NCI-H1930 (cell line): ENCODE data around the gene GALNT18.

Experiments used
- DNase-seq, 2 experiments: peaks; one replicate each; lab custom pipeline; 2025; lab: John Stamatoyannopoulos, UW

The GALNT18 gene

GRCh38 chr11:11621573-11622339, at the start of gene GALNT18:
Gene GALNT18 (minus strand): TSS chr11:11622005.
- peak; percentile 89 to 93 for DNase-seq

- no peak for DNase-seq
Measured at GRCh38 chr11:11670574-11670973, 48.8 kb upstream of the GALNT18 start.

GRCh38 chr11:11669233-11669846, 47.5 kb upstream of the GALNT18 start:
- no peak for DNase-seq

- DNase-seq, result no peak
Measured at GRCh38 chr11:11668781-11669180, 47.0 kb upstream of the GALNT18 start.

GRCh38 chr11:11668274-11668673, 46.5 kb upstream of the GALNT18 start:
- no peak for DNase-seq

DNA sequence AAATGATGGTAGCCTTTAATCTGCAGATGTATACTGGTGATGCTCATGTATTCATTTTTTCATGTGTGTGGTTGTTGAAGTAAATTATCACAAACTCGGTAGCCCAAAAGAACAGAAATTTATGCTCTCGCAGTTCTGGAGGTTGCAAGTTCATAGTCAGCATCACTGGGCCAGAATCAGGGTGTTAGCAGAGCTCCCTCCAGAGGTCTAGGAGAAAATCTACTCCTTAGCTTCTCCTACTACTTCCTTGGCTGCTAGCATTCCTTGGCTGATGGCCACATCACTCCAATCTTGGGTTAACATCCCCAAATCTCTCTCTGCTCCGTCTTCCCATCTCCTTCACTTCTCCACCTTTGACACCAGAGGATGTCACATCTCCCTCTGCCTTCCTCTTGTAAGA, 45.3 kb upstream of the GALNT18 start:
- DNase-seq, result no peak

DNA sequence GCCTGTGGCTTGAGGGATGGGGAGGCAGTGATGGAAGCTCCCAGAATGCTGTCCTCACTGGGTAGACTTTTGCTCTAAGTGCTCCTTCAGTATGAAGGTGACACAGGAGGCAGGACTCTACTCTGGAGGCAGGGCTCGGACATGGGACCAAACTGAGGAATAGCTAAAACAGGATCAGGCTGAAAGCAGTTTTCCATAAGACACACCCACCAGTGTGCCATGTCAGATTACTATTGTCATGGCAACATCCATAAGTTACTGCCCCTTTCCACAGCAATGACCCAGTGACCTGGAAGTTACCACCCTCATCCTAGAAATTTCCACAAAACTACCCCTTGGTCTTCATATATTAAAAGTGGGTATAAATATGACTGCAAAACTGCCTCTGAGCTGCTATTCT, 43.6 kb upstream of the GALNT18 start:
- DNase-seq, result no peak

DNA sequence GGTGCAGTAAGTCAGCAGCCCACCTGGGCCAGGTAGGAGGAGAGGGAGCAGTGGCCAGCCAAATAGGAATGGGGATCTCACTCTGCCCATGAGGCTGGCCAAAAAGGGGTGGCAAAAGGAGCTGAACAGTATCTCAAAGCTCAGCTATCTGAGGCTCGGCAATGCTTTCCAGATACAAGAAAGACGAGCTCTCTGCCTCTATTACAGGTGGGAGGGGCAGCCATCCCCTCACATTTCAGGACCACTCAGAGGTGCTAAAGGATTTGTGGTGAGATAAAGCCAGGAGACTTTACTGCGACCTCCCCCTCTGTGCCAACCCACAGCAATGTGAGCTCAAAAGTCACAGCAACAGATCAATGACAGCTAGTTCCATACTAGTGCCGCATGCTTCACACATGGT, 42.1 kb upstream of the GALNT18 start:
- no peak for DNase-seq

DNA sequence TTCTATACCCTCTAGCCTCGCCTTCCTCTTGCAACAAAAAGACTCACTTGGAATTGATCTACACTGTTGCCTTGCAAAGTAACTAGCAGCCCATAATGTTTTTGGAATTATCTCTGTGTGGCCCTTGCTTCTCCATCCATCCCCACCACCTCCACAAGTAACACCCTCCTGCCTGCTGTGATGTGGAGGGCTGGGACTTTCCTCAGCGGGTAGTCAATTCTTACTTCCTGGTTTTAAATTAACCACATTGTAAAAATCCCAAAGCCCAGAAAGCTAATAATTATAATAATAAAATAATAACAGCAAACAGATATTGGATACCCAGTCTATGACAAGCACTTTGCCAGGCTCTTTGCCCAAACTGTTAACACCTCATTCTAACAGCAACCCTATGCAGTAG, 40.8 kb upstream of the GALNT18 start:
- no peak for DNase-seq

DNA sequence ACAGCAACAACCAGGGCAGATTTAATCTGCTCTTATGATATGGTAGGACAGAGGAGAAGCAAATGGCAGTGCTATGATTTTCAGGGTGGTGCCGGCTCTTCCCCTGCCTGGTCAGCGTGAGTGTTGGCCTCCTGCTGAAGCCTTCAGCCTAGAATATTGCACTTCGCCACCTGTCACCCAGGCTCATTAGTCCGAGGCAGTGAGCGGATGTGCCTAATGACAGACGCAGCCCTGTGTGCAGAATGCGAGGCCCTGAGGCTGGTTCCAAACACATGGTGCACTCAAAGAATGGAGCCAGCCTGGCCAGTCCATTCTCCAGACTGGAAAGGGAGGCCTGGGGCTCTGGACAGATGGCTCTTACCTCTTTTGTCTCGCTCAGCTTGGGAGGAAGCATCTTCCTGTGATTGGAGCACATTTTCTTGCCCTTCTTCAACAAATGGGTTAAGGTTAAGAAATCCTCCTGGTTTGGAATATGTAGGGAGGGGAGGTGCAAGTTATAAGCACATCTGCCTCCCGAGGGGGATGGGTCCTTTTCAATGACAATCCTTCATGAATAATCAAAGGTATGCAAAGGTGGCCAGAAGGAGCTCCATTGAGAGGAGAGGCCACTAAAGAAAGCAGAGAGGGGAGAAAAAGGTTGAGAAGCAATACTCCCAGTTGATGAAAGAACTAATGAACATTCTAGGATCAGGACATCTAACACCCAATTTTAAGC, 39.7 kb upstream of the GALNT18 start:
- DNase-seq, result no peak

GRCh38 chr11:11660363-11660740, 38.5 kb upstream of the GALNT18 start:
- no peak for DNase-seq

DNA sequence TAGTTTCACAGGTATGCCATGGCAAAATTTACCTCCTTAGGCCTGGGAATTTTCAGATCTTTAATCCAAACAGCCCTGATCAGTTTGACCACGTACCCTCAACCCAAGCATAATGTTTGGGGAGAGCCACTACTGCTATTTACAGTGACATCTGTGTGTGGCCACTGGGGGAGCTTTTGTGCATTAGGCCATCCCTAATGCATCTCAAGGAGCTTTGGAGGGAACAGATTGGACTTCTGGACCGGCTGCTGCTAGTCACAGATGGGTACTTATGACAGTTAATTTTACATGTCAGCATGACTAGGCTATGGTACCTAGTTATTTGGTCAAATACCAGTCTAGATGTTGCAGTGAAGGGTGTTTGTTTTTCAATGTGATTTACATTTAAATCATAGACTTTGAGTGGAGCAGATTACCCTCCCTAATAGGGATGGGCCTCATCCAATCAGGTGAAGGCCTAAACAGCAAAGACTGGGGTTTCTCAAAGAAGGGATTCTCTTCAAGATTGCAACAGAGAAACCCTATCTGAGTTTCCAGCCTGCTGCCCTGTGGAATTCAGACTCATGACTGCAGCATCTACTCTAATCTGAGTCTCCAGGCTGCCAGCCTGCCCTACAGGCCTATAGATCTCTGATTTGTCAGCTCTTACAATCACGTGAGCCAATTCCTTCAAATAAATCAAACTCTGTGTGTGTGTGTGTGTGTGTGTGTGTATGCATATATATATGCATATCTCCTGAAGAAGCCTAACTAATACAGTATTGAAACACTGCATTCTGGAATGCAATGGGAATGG, 38.0 kb upstream of the GALNT18 start:
- DNase-seq, result no peak

- DNase-seq, result no peak
Measured at GRCh38 chr11:11657218-11657955, 35.6 kb upstream of the GALNT18 start.

GRCh38 chr11:11641581-11641980, 19.8 kb upstream of the GALNT18 start:
- no peak for DNase-seq

DNA sequence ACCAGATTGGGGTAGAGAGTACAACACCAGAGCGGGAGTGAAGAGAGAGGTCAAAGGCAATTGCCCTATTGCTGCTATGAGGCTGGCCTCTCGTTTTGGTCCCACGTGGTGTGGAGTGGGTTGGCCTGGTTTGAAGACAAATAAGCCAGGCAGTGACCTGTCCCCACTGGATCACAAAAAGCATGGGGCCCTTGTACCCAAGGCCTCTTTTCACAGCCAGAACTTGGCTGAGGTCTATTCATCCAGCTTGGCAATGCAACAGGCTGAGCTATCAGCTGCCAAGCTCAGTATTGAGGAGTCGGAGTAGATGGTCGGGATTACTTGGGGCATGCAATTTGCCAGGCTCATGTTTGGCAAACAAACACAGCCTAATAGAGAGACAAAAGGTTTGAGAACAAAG, 19.2 kb upstream of the GALNT18 start:
- DNase-seq, result no peak

DNA sequence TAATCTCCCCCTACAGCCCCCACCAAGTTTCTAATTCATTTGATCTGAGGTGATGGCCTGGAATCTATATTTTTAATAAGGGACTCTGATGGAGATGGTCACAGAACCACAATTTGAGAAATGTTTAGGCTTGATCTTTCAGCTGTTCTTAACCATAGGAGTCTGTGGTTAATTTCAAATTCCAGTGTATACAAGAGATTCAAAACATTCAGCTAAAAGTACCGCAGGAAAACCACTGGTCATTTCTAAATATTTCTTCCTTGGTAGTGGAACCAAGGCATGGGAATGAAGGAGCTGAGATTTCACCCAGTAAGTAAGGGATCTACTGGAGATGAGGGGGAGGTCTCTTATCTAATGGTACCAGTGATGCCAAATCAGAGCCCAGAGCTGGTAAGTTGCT, 18.3 kb upstream of the GALNT18 start:
- DNase-seq, result no peak

DNA sequence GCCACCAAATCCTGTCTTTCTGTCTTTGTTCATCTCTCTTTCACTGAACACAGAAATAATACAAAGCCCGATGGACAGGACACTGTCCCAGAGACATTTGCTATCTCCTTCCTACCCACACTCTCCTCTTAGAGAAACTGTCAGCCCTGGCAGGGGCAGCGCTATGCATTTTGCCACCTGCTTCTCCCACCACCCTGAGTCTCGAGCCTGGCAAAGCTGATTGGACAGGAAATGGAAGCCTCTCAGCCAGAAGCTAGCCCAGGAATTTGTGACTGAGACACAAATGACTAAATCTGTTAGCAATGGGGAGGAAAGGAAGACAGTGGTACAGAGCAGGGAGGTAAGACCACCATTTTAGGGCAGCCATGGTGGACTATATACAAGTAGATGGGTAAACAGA, 14.9 kb upstream of the GALNT18 start:
- DNase-seq, result no peak

GRCh38 chr11:11635443-11635842, 13.6 kb upstream of the GALNT18 start:
- DNase-seq, result no peak

DNA sequence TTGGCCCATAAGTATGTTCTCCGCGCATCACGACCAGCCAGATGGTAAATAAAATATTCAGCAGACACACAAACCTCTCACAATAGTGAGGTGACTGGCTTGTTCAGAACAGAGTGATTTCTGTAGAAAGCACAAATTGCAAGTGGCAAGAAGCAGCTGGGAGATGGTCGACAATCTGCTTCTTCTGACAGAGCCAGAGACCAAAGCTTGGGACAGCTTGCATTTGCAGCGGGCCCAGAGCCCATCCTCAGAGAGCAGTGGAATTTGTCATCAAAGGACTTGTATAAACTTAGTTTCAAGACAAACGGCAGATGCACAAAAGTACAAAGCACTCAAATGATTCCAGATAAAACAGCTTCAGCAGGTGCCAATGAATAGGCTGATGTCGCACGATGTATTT, 7.6 kb upstream of the GALNT18 start:
- DNase-seq, result no peak

- no peak for DNase-seq
Measured at GRCh38 chr11:11628651-11629050, 6.8 kb upstream of the GALNT18 start.

GRCh38 chr11:11626128-11626527, 4.3 kb upstream of the GALNT18 start:
- DNase-seq, result no peak

GRCh38 chr11:11624926-11625325, 3.1 kb upstream of the GALNT18 start:
- no peak for DNase-seq
